NCI-H82 (cell line): ENCODE measurements around the gene LEKR1.

Experiments used
- DNase-seq: peaks from one replicate; lab custom pipeline; 2025; lab: John Stamatoyannopoulos, UW

Gene LEKR1

DNA sequence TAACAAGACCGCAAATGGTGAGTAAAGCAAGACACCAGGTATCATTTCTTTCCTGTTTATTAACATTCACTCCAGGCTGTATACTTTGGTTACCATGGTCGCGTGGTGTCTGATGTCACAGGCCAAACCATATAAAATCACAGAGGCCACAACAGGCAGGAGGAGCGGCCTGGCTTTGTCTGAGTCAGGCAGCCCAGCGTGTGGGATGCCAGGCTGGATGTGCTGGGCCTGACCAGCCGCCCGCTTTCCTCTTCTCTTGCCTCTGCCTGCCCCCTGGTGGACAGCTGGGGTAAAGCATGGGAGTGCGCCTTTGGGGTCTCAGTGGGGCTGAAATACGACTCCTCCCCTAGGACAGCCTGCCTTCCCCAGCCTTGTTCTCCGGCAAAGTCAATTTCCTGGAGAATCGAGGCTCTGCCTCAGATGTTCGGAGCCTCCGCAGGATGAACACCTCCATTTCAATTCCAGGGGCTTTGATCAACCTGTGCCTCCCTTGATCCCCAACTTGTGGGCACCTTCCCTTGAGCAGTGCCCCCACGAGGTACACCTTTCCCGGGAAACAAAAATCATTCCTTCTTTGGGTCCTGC, 255.6 kb downstream of the LEKR1 start:
- DNase-seq: no peak

DNA sequence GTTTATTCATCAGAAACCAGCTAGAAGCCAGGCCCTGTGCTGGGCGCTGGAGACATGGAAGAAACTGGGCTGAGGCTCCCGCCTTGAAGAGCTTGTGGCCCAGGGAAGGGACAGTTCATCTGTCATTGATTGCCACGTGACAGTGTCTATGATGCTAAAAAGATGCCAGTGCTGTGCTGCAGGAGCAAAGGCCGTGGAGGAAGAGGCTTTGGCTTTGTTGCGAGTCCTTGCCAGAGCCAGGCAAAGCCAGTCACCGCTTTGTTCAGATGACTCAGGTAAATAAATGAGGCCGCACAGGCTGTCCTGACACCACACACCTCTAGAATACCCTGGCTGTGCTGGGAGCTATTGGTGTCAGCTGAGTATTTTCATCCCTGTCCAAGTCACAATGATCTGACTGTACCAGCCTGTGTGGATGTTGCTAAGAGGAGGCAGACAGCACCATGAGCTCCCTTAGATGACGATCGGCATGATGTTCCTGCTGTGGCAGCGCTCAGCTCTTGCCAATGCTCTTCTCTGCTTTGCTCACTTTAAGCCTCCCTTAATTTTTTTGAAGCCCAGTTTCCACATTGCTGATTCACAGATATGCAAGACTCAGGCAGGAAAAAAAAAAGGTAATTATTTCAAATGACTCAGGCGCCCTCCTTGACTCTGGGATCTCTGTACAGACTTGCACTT, 256.3 kb downstream of the LEKR1 start:
- no peak for DNase-seq

DNA sequence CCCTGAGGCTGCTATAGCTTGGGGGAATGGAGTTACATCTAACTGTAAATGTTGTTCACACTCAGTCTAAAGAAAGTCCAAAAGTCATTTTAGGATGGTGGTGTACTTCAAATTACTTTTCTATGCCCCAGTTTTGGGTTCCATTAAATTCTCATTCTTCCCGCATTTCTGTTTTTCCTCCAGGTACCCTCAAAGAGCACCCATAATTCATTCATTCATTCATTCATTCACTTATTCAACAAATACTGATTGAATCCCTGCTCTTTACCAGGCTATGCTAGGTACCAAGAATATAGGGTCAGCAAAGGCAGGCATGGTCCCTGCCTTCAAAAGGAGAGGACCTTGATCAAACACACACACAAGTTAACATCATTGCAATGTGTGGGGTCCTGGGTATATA, 257.7 kb downstream of the LEKR1 start:
- no peak for DNase-seq

DNA sequence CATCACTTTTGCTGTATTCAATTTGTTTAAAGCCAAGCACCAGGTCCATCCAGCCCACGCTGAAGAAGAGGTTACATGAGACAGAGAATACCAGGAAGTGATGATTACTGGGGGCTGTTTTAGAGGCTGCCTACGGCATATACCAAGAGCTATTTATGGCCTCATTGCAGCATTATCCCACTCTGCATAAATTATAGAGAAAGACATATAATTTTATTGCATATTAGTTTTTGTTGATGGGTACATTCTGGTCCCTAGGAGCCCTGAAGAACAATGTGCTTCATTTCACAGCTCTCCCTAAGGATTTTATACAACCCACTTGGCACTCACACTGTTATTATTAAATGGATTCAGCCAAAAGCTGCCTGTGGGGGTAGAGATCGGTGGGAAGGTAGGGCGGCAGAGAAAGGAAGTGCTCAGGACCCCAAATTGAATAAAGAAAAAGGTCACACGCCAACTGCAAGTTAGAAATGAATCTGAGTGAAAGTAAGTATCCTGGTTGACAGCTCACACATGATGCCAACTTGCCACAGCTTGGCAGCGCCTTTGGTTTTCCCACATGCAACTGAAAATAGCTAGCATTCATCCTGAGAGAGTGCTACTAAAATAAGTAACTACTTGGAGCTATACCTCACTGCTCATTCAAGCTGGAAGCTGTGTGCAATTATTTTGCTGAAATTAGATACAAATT, 260.1 kb downstream of the LEKR1 start:
- no peak for DNase-seq

DNA sequence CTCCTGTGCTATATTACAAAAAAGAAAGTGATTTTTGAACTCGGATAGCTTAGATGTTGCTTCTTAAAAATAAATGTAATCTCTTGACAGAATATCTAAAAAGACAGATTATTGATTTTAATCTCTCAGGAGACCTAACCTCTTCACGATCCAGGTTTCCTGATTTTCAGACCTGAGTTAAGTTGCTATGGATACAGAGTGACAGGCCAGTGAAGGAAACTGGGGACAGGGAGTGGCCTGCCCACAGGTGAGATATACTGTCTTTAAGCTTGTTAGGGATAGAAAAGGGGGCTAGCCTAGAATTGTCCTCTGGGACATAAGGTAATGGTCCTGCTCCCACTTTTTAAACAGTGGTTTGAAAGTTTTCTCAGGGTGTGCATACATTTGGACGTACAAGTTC, 260.6 kb downstream of the LEKR1 start:
- no peak for DNase-seq

DNA sequence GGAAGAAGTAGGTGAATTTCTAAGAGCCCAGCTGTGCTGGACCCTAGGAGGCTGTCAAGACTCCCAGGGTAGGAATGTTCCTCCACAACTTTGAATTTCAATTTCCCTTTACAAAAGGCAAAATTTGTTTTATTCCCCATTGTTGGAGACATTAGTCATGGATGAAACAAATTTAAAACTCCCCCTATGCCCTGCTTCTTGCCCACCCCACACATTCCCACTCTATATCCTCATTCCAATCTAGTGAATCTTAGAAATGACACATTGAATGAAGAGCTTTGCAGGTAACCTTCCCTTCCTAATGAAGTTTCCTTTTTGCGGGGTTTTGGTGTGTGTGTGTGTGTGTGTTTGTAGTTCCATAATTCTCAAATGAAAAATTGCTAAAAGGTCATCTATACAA, 261.2 kb downstream of the LEKR1 start:
- no peak for DNase-seq

DNA sequence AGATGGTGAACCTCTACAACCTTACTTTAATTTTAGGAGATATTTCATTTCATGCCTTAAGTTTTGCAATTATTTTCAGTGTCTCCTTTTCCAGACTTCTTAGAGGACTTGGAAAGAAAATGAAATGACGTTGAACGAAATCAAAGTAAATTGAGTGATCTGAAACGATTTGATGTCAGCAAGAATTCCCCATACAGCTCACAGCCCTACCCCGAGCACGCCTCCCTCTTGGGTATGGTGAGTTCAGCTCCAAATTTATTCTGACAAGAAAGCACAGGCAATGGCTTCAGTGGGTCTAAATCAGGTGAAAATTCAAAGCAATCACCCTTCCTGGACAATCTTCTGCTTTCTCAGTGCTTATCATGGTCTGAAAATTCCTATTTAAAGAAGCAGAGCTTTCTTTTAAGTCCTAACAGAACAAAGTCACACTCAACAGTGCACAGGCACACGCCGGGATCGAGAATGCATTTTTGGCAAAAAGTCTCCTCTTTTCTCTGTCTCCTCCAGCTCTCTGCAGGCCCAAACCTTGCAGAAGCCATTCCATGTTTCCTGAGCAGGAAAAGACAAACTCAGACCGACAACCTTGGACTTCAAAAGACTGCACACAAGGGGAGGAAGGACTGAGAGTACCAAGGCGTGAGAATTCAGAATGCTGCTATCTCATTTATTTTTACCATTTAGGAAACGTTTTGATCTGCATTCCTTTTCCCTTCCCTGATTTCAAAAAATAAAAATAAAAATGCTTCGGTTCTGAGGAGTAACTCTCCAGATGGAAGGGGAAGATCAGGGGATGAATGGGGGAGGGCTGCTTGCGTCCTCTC, 261.8 kb downstream of the LEKR1 start:
- no peak for DNase-seq

DNA sequence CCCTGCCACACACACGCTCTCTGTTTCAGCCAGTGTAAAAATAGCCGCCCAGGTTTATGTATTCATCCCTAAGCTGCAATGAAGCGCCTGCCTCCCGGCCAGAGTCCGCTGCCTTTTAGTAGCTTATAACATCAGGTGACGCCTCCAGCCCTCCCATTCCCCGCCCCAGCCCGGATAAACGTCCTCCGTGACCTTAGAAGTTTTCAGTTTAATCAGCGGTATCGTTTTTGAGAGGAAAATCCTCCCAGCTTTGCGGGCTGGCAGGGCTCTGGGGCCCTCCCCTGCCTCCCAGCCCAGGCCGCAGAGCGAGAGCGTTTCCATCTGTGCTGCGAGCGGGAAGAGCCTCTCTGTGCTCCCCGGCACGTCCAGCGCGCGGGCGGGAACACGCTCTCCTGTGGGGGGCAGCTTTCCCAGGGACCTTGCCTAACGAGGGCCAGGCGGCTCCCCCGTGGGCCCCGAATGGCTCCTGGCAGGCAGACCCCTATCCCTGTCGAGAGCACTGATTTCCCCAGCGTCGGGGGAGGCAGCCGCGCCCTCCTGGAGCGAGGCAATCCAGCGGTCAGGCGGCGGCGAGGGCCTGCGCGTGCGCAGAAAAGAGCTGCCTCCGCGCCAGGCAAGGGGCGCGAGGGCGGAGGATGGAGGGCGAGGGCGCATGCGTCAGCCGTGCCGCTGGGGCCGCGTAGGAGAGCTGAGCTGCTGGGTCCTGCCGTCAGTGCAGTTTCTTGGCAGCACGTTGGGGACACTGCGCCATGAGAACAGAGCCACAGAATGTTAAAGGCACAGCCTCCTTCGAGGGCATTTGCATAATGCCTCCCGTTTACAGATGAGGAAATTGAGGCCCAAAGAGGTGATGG, 262.7 kb downstream of the LEKR1 start:
- DNase-seq: no peak

DNA sequence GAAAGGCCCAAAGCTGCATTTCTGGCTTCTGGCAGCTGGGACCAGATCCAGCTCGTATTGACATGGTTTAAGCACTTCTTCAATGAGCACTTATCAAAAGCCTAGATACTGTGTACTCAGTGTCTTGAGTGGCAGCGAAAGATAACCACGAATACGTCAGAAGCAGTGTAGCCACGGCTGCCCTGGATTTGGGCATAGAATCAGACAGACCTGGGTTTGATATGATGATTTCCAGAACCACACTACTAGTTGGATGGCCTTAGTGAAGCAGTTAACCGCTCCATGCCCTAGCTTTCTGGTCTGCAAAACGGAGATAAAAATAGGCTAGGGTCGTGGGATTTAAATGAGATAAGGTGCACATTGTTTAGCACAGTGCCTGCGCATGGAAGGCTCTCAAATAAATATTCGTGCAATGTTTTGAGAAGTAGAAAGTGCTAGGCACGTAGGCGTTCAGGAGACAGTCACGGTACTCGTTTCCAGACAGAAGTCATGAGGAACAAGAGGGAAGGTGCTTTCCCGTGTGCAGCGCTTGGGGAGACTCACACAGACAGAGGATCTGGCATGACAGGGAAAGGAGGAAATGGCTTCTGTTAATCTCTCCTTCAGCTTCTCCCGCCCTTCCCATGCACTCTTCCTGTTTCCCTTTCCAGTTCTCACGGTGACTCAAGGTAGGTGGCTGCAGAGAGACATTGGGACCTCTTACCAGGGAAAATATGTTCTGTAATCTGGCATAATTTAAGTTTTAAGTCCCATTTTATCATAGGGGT, 263.5 kb downstream of the LEKR1 start:
- no peak for DNase-seq

DNA sequence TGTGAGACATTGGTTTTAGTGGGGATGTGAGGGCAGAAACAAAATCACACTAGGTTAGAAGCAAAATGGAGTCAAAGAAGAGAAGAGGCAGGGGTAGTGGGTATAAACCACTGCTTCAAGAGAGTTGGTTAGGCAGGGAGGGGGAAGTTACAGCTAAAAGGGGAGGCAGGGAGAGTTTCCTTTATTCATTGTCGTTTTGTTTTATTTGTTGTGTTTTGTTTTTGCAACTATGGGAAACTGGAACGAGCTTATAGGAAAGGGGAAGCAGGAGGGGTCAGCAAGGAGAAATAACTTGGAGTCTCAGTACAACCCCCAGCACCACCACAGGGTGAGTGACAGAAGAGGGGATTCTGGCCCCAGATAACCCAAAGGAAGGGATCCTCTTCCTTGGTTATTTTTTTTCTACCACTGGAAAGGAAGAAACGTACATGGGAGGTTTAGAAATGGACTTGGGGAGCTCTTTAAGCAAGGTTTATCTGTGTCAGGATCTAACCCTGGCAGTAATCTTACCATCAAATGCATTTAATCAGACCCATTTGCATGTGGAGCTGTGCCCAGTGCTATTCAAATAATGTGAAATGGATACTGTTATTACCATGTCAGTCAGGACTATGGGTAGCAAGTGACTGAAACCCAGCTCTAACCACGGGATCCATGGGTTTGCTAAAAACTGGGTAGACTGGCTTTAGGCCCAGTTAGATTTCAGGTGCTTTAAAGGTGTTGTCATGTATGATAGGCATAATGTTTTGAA, 265.1 kb downstream of the LEKR1 start:
- no peak for DNase-seq

DNA sequence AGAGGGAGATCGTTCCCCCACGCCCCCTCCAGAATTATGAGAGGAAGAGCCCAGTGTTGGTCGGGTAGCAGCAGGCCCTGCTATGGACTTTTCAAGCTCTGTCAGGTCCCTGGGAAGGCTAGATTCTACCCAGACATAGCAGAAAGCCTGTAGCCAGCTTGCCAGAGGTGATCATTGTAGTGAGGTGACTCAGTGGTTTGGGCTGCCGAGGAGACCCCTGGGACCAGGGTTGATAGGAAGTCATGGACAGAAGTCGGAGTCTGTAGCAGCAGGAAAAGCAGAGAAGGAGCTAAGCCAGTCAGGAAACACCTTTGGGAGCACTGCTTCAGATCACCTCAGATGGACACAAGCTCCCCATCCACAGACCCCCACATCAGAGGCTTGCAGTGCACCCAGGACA, 266.1 kb downstream of the LEKR1 start:
- no peak for DNase-seq

DNA sequence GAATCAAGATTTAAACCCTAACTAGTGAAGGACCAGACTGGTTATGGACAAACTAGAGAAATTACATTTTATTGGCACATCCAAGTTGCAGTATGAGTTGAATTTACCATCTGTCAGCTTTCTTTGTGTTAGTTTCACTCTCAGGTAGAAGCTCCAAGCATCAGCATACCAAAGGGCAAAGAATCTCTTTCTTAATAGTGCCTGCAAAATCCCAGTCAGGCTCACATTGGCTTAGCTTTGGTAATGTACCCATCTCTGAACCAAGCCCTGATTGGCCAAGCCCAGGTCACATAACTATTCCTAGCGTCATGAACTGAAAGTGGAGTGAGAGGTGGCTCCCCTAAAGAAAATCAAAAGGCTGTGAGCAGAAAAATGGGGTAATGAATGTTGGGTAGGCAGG, 266.9 kb downstream of the LEKR1 start:
- no peak for DNase-seq

DNA sequence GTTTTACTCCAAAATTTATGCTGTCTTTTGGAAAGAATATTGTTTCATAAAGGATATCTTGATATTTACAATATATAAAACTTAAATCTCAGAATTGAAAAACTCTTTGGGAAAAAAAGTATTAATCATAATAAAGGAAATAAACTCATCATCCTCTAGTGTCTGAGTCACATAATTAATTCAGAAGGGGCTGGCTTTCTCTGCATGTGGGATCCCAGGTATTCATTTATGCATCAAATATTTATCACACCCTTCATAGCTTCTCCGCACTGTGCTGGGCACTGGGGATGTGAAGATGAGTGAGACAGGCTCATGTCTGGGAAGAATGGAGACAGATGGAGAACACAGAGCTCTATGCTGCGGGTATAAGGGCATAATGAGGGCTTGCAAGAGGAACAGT, 268.1 kb downstream of the LEKR1 start:
- DNase-seq: no peak

DNA sequence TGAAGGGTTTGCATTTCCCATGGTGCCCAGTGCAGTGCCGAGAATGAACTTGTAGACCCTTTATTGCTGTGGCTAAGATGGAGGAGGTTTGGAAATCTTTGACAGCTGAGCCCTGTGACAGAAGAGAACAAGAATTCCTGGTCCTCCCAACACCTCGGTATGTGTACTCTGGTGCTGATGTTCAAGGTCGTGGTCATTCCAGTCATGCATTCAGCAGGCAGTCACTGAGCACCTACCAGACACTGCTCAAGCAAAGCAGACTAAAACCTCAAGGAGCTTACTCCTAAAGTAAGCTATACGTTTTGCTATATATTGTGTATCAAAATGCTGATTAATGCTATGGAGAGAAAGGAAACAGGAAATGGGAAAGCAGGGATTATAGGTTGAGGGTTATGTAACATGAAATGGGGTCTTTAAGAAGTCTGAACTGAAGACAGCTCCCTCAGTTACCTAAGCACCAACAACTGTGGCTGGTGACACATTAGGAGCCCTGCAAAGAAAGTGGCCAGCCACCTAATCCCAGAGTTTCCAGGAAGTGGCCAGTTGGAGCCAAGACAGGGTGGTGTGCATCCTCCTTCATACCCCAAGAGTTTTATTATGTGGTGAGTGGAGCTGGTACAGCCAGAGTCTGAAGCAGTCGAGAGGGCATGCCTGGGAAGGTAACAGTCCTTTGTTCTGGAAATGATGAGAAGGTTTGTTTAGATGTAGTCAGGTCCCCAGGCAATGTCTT, 268.8 kb downstream of the LEKR1 start:
- no peak for DNase-seq
